Activated T-cell treated with anti-CD3 and anti-CD28 coated beads, Interleukin-2, amount 50 U/mL, for 48 hours (primary cell): Measurements from ENCODE around the gene DPP10.

Source experiments
- DNase-seq, 2 experiments: peaks; one replicate each; pipeline ENCODE4 v3.0.0-alpha.2; 2020

The DPP10 gene

DNA sequence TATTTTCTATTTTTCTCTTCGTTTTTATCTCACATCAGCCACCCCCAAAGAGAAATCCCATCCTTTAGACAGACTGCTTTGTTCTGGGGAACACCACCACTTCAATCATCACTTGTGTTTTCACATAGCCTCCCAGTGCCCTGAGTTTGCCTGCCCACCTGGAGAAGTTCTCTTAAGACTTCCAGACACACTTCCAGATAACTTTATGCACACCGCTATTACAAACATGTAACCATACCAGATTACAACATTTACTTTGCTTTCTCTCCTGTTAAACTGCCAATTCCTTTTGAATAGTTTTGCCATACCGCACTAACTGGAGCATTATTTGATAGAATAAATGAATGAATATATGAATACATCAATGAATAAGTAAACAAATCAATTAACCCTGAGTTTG is 1353.6 kb downstream of the DPP10 start:
- DNase-seq, result no peak

DNA sequence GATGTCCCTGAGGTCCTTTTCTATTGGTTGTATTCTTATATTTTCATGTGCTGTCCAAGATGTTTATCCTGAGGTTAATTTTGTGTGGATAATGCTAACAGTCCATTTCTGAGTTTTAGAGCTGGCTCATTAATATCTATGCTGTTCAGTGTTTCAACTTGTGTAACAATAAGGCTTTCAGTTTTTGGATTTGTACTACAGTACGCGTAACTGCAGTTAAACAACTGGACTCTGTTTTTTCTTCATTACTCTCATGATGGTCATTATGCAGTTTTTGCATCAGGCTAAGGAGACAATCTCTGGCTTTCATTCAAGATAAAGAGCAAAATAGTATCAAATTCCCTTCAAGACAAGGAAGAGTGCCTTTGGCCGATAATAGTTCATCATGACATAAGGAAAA is 1364.8 kb downstream of the DPP10 start:
- no peak for DNase-seq

DNA sequence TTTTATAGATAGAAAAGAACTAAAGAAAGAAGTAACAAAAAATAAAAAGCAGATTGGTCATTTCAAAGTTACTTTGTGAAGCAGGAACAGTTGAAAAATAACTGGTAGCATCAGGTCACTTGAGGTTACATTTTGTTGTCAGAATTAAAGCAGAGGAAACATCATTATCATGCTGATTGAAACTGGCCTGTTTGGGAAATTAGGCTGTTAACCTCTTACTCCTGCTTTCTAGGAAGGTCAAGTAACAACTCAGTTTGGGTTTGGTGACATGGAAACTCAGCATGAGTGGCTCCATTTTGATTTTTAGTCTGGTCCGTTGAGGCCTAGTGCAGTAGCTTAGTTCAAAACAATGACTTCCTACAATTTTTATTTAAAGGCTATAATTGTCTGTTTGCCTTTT is 1383.5 kb downstream of the DPP10 start:
- DNase-seq, result no peak

DNA sequence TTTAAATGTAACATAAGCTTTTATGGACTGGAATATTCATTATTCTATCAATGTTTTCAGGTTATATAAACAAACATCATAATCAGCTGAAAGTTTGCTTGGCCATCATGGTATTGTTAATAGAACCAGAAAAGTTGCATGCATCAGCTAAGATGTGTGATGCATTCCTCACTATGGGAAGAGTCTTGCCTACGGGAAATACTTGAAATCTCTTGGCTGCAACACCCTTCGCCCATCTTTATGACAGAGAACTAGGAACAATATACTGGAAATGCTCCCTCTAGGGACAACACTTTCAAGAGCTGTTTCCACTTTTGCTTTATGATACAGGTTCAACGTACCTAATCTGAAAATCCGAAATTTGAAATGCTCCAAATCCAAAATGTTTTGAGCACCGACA is 1390.8 kb downstream of the DPP10 start:
- DNase-seq, result no peak

DNA sequence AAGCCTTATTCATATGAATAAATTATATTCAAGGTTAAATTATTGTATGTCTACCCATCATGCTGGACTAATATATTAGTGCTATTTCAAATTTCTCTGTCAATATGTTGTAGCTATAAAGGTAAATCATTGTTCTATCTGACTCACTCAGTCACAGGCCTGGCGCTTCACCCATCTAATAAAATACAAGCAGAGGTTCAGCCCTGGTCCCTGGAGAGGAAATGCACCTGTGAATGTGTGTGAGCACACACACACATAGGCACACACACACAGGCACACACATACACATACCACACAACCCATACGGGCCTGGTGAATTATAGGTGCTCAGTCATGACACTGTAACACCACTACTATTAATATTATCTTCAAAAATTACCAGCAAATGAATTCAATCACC is 1396.1 kb downstream of the DPP10 start:
- DNase-seq, result no peak

DNA sequence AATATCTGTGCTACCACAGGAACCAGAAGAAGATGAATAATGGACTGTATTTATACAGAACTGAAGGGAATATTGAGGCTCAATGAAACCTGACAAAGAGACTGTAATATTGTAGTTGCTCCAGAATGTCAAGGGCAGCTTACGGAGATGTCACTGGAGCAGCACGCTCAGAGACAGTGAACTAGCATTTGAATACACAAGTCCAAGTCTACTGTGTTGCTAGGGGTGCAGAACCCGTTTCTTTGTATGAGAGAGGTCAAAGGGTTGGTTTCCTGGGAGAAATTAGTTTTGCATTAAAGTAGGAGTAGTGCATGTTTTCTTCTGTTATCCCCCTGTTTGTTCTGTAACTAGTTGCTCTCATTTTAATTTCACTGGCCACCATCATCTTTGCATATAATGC is 1399.9 kb downstream of the DPP10 start:
- no peak for DNase-seq

DNA sequence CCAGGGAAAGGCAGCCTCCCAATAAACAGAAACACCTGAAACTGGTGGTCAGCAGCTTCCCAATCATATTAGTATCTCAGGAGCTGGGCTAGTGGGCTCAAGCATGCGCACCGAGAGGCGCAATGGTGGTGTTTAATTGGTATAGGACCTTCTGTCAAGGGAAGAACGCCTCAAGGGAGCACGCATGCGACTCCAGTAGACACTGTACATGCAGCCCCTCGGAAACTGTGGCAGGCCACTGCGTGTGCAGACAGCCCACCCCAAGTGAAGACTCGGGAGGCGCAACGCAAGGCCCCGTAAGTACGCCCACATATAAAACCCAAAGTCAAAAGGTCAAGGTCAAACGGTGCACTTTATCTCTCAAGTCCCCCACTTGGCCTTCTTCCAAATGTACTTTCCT is 1405.8 kb downstream of the DPP10 start:
- DNase-seq, result no peak

DNA sequence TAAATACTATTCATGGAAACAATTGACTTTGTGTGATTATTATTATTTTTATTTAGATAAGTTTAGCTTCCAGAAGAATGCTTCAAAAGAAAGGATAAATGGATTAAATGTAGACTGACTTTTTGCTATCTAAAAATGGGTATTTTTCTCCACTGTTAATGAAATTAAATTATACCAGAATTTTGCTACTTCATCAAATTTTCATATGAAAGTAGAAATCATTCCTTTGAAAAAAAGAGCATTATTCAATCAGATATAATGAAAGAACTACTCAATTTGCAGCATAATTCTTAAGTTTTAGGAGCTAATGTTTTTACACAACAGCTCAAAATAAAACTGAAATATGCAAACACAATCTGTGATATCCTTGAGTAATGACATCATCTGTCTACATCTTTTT is 1424.6 kb downstream of the DPP10 start:
- DNase-seq, result no peak

DNA sequence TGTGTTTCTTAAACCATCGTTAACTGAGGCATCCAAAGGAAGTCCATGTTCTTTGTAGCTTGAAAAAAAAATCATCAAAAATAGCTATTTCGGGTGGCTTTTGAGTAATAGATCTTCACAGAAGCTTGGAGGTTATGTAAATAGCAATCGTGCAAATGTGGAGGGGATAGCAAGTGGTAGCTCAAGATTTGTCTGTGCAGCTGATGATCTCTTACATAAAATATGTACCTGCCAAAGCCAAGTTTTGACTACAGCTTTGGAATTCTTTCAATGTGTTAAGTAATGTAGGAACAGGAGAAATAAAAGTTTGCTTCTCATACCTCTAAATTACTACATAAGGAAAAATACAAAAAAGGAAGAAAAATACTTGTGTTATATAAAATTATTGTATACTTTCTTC is 1432.0 kb downstream of the DPP10 start:
- no peak for DNase-seq

DNA sequence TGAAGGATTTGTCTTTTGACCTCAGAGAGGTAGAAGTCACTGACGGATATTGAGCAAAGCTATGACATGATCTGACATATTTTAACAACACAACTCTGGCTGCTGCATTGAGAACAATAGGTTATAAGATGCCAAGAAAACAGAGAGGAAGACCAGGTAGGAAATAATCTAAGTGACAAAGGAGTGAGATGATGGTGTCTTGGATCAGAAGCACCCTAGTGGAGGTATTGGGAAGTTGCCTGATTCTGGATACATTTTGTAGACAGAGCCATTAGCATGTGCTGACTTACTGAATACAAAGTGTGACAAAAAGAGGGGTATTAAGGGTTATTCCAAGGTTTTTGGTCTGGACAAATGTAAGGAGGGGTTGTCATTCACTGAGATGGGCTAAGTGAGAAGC is 1438.1 kb downstream of the DPP10 start:
- no peak for DNase-seq

DNA sequence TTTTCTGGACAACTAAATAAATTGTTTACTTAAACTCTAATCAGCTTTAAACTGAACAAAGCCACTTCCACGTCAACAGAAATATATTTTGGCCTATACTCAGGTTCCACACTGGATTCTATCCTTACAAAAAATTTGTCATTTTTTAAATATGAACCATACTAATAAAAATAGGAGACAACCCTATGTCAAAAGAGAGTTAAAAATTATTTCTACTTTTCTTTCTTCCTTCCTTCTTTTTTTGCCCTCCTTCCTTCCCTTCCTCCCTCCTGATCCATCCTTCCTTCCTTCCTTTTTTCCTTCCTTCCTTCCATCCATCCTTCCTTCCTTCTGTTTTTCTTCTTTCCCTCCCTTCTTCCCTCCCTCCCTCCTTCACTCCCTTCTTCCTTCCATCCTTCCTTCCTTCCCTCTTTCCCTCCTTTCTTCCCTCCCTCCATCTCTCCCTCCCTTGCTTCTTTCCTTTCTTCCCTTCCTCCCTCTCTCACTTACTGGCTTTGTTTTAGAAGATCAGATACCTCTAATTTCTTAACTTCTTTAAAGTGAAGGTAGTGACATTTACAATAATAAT is 1444.9 kb downstream of the DPP10 start:
- no peak for DNase-seq
